ENCODE data around the gene BSG. TPM values are rescaled to one million over a fixed set of nuclear protein-coding genes. Genes with fewer than 3 reads are reported as not detected.

BSG gene
- total RNA-seq, 4 donors from 2014 or later: 303 to 400 (median 324) TPM

Other genes starting within 250 kb of the BSG start
- 10 to 100 TPM; 17.8 to 20.7 (median 19.1) TPM for gene MIER2, start 227.8 kb upstream of the BSG start, total RNA-seq
- 1 to 10 TPM in 2 of 4 donors, under 1 TPM in 2; 0.21 to 2.7 (median 1.5) TPM for gene C2CD4C, start 163.4 kb upstream of the BSG start, total RNA-seq
- 10 to 100 TPM; 13.5 to 41.1 (median 22.9) TPM for gene SHC2, start 111.6 kb upstream of the BSG start, total RNA-seq
- under 1 TPM in 1 of 4 donors, not detected in 3; 0.21 TPM for gene MADCAM1, start 76.1 kb upstream of the BSG start, total RNA-seq
- 100 to 1,000 TPM; 108 to 131 (median 115) TPM for gene TPGS1, start 65.1 kb upstream of the BSG start, total RNA-seq
- gene CDC34, start 40.8 kb upstream of the BSG start, total RNA-seq: 100 to 1,000 TPM in 1 of 4 donors, 10 to 100 TPM in 3; 60.7 to 110 (median 73.4) TPM
- gene GZMM, start 28.5 kb upstream of the BSG start, total RNA-seq: 1 to 10 TPM in 1 of 4 donors, not detected in 3; 2.5 TPM
- under 1 TPM in 1 of 4 donors, not detected in 3; 0.59 TPM for gene HCN2, start 17.3 kb downstream of the BSG start, total RNA-seq
- 10 to 100 TPM; 28.2 to 73.5 (median 51.5) TPM for gene POLRMT, start 60.9 kb downstream of the BSG start, total RNA-seq
- gene FGF22, start 67.3 kb downstream of the BSG start, total RNA-seq: 1 to 10 TPM in 3 of 4 donors, under 1 TPM in 1; 0.30 to 9.0 (median 3.4) TPM
- gene RNF126, start 90.6 kb downstream of the BSG start, total RNA-seq: 10 to 100 TPM; 38.0 to 90.9 (median 55.3) TPM
- 100 to 1,000 TPM; 582 to 977 (median 642) TPM for gene FSTL3, start 103.8 kb downstream of the BSG start, total RNA-seq
- gene PRSS57, start 122.9 kb downstream of the BSG start, total RNA-seq: not detected
- gene PALM, start 136.3 kb downstream of the BSG start, total RNA-seq: 100 to 1,000 TPM in 1 of 4 donors, 10 to 100 TPM in 3; 65.7 to 101 (median 98.0) TPM
- under 1 TPM in 2 of 4 donors, not detected in 2; 0.20 to 0.30 TPM for gene MISP, start 178.5 kb downstream of the BSG start, total RNA-seq
- 100 to 1,000 TPM; 118 to 205 (median 141) TPM for gene PTBP1, start 224.9 kb downstream of the BSG start, total RNA-seq
- gene PLPPR3, start 249.4 kb downstream of the BSG start, total RNA-seq: not detected